H9 (cell line): ENCODE measurements around the gene HERC3. TPM values are rescaled to one million over a fixed set of nuclear protein-coding genes. Genes with fewer than 3 reads are reported as not detected.

ENCODE experiments used
- DNase-seq: peaks from one replicate; pipeline ENCODE4 v3.0.0-alpha.2; 2017
- H2AFZ ChIP-seq: one replicate; pipeline ENCODE4 v1.6.1; 2013; ENCODE audit warnings: mild to moderate bottlenecking, low read length, control low read depth, moderate library complexity
- H2AK5ac ChIP-seq: 2 replicates; pipeline ENCODE4 v1.6.1; 2013; ENCODE audit warnings: low read length, control low read depth, mixed read lengths; ENCODE audit not compliant: insufficient read length
- H2BK120ac ChIP-seq: one replicate; pipeline ENCODE4 v1.6.1; 2013; ENCODE audit warnings: low read depth, mild to moderate bottlenecking, low read length, control low read depth, inconsistent platforms; ENCODE audit not compliant: poor library complexity, severe bottlenecking
- H2BK12ac ChIP-seq: 2 replicates; pipeline ENCODE4 v1.6.1; 2013; ENCODE audit warnings: low read length, control low read depth, mixed read lengths, low read depth; ENCODE audit not compliant: insufficient read length
- H2BK15ac ChIP-seq: 2 replicates; pipeline ENCODE4 v1.6.1; 2013; ENCODE audit warnings: low read depth, low read length, control low read depth
- H2BK20ac ChIP-seq: one replicate; pipeline ENCODE4 v1.6.1; 2013; ENCODE audit warnings: low read depth, mild to moderate bottlenecking, low read length, control low read depth, inconsistent platforms; ENCODE audit not compliant: poor library complexity, severe bottlenecking
- H2BK5ac ChIP-seq: 2 replicates; pipeline ENCODE4 v1.6.1; 2013; ENCODE audit warnings: low read length, control low read depth, mixed read lengths; ENCODE audit not compliant: insufficient read length
- H3K14ac ChIP-seq: 2 replicates; pipeline ENCODE4 v1.6.1; 2013; ENCODE audit warnings: low read length, control low read depth; ENCODE audit not compliant: insufficient read depth
- H3K18ac ChIP-seq: 2 replicates; pipeline ENCODE4 v1.6.1; 2013; ENCODE audit warnings: low read depth, mild to moderate bottlenecking, mixed read lengths, low read length, control low read depth; ENCODE audit not compliant: insufficient read length
- H3K23ac ChIP-seq: 2 replicates; pipeline ENCODE4 v1.6.1; 2013; ENCODE audit warnings: low read length, control low read depth, mixed read lengths, low read depth; ENCODE audit not compliant: insufficient read length
- H3K23me2 ChIP-seq: 2 replicates; pipeline ENCODE4 v1.6.1; 2013; ENCODE audit warnings: low read depth, mild to moderate bottlenecking, mixed read lengths, low read length, control low read depth; ENCODE audit not compliant: insufficient read length, poor library complexity, severe bottlenecking
- H3K27ac ChIP-seq: 2 replicates; pipeline ENCODE4 v1.5.1; 2013; ENCODE audit warnings: low read length, control low read depth, mixed read lengths, low read depth; ENCODE audit not compliant: insufficient read length
- H3K27me3 ChIP-seq: 2 replicates; pipeline ENCODE4 v1.6.1; 2013; ENCODE audit warnings: low read length, control low read depth, inconsistent platforms; ENCODE audit not compliant: insufficient read depth
- H3K4ac ChIP-seq: 2 replicates; pipeline ENCODE4 v1.6.1; 2013; ENCODE audit warnings: low read depth, mild to moderate bottlenecking, control low read depth, inconsistent platforms, low read length, moderate library complexity
- H3K4me1 ChIP-seq: 2 replicates; pipeline ENCODE4 v1.6.1; 2013; ENCODE audit warnings: low read length, control low read depth, inconsistent platforms; ENCODE audit not compliant: insufficient read depth
- H3K4me2 ChIP-seq: 2 replicates; pipeline ENCODE4 v1.6.1; 2013; ENCODE audit warnings: low read length, control low read depth, mixed read lengths; ENCODE audit not compliant: insufficient read length, insufficient read depth
- H3K56ac ChIP-seq: 2 replicates; pipeline ENCODE4 v1.6.1; 2013; ENCODE audit warnings: low read depth, mild to moderate bottlenecking, mixed read lengths, low read length, control low read depth; ENCODE audit not compliant: insufficient read length
- H3K79me1 ChIP-seq: 2 replicates; pipeline ENCODE4 v1.6.1; 2013; ENCODE audit warnings: low read depth, mild to moderate bottlenecking, moderate library complexity, low read length, control low read depth, inconsistent platforms; ENCODE audit not compliant: insufficient read depth, poor library complexity, severe bottlenecking
- H3K79me2 ChIP-seq: 2 replicates; pipeline ENCODE4 v1.6.1; 2013; ENCODE audit warnings: low read length, control low read depth, inconsistent platforms; ENCODE audit not compliant: insufficient read depth
- H3K9ac ChIP-seq: 2 replicates; pipeline ENCODE4 v1.6.1; 2013; ENCODE audit warnings: low read length, control low read depth, mixed read lengths; ENCODE audit not compliant: insufficient read length; ENCODE audit errors: extremely low read depth
- H3K9me3 ChIP-seq: one replicate; pipeline ENCODE4 v1.6.1; 2013; ENCODE audit warnings: low read depth, low read length, inconsistent platforms; ENCODE audit not compliant: control insufficient read depth
- H3T11ph ChIP-seq: one replicate; pipeline ENCODE4 v1.6.1; 2013; ENCODE audit warnings: mild to moderate bottlenecking, low read length, control low read depth, inconsistent platforms
- H4K20me1 ChIP-seq: one replicate; pipeline ENCODE4 v1.6.1; 2013; ENCODE audit not compliant: control insufficient read depth, insufficient read length, insufficient read depth
- H4K5ac ChIP-seq: 2 replicates; pipeline ENCODE4 v1.6.1; 2013; ENCODE audit warnings: low read depth, mild to moderate bottlenecking, mixed read lengths, low read length, control low read depth; ENCODE audit not compliant: insufficient read length
- H4K8ac ChIP-seq: replicated peaks from 2 replicates; pipeline ENCODE4 v1.6.1; 2013; ENCODE audit warnings: low read length, control low read depth, mixed read lengths, low read depth; ENCODE audit not compliant: insufficient read length
- H4K91ac ChIP-seq: 2 replicates; pipeline ENCODE4 v1.6.1; 2013; ENCODE audit warnings: low read depth, mild to moderate bottlenecking, moderate library complexity, mixed read lengths, low read length, control low read depth; ENCODE audit not compliant: insufficient read length
- H3K27ac Mint-ChIP-seq, 3 experiments: 2 replicates in 2 of 3; 3 replicates in 1 of 3; pipeline ENCODE4 v1.8.0; 2020 to 2021; ENCODE audit warnings: mixed read lengths in 3 of 3, mild to moderate bottlenecking in 1 of 3, moderate library complexity in 1 of 3
- H3K27me3 Mint-ChIP-seq: 2 replicates; pipeline ENCODE4 v1.8.0; 2021; ENCODE audit warnings: low read depth, mild to moderate bottlenecking, moderate library complexity, mixed read lengths
- H3K36me3 Mint-ChIP-seq, 3 experiments: 2 replicates in 2 of 3; 3 replicates in 1 of 3; pipeline ENCODE4 v1.8.0; 2020 to 2021; ENCODE audit warnings: low read depth in 3 of 3, mixed read lengths in 3 of 3; ENCODE audit not compliant: insufficient read depth in 1 of 3
- H3K4me1 Mint-ChIP-seq, 2 experiments: 2 replicates each; pipeline ENCODE4 v1.8.0; 2020; ENCODE audit warnings: mixed read lengths in 2 of 2
- H3K4me3 Mint-ChIP-seq, 2 experiments: 2 replicates in 1 of 2; 3 replicates in 1 of 2; pipeline ENCODE4 v1.8.0; 2020 to 2021; ENCODE audit warnings: mild to moderate bottlenecking in 2 of 2, mixed read lengths in 2 of 2, moderate library complexity in 1 of 2
- H3K9me3 Mint-ChIP-seq, 2 experiments: 2 replicates in 1 of 2; 3 replicates in 1 of 2; pipeline ENCODE4 v1.8.0; 2020; ENCODE audit warnings: mild to moderate bottlenecking in 2 of 2, mixed read lengths in 2 of 2, moderate library complexity in 1 of 2
- CTCF ChIP-seq: fragments of 200-600 bp; sonication (generic); conservative IDR thresholded peaks from 3 replicates; pipeline ENCODE4 v1.8.0; 2021; ENCODE audit warnings: antibody characterized with exemption, mild to moderate bottlenecking
- WGBS: extraction: QIAGEN DNeasy Blood & Tissue Kit; methylation state at CpG from one replicate; pipeline ENCODE4 v1.1.7; 2013; ENCODE audit warnings: missing lambda C conversion rate, low lambda C conversion rate, mixed read lengths; ENCODE audit not compliant: insufficient read length; ENCODE audit errors: extremely low coverage; 5-methylcytosine and 5-hydroxymethylcytosine counted together
- total RNA-seq: library from RNA; stranded (reverse); gene quantifications from 2 replicates; pipeline ENCODE4 v1.2.1, GENCODE V29; 2021

Gene HERC3
- total RNA-seq, 1 experiment from 2014 or later = 2.9 TPM

DNA sequence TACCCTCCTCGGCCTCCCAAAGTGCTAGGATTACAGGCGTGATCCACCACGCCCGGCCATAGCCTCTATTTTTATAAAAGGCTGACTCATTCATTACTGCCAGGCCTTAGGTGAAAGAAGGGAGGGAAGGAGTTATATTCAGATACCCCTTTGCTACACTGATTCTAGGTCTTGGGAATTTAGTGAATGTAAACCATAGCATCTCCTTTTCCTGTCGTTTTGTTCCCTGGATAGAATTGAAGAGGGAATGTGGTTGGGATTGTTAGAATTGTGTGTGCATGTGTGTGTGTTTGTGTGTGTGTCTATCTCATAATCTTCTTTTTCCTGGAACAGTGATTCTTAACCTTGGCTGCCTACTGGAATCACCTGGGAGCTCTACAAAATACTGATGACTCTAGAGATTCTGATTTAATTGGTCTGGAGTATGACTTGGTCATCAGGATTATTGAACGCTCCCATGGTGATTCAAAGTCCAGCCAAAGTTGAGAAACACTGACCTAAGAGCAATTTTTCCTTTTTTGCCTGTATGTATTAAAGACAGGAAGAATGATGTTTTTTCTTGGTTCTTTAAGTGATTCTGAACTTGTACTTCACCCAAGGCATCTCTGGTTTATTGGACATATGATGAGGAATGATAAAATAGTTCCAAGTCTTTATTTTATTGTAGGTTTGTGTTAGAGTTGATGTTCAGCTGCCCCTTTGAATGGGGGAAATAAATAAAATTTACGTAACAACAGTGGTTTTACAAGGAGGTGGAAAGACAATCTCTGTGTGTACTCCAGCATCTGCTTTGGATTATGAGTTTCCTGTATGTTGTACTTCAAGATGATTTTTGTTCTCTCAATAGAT is 68.4 kb downstream of the HERC3 start:
- H4K8ac ChIP-seq = no peak overlapping the region
- no peaks in the 10 kb centered on the region for H3K79me2 ChIP-seq
- no CpG with 5 or more reads among the region's 7 CpGs for WGBS
- H3K9ac ChIP-seq = no peak overlapping the region
- no peaks in the 10 kb centered on the region for H4K20me1 ChIP-seq
- no peak overlapping the region for H2BK20ac ChIP-seq
- H3K23ac ChIP-seq = no peak overlapping the region
- Mint-ChIP-seq H3K27ac (peak overlapping the region in 1 of 3 experiments; percentile 7; a peak in 1 of 7 replicates), H3K4me3 (no peak overlapping the region), H3K9me3 (no peaks in the 10 kb centered on the region), H3K27me3 (no peaks in the 10 kb centered on the region), H3K4me1 (peaks cover 6 to 14% of the 10 kb centered on the region in 2 experiments), H3K36me3 (peaks cover 0 to 8% (median 6%) of the 10 kb centered on the region in 3 experiments; a peak in 3 of 7 replicates)
- no peak overlapping the region for H3K27ac ChIP-seq
- no peak overlapping the region for H3K18ac ChIP-seq
- H3K4ac ChIP-seq = no peak overlapping the region
- DNase-seq = no peak
- H2AK5ac ChIP-seq = no peak overlapping the region
- H3K23me2 ChIP-seq = no peaks in the 10 kb centered on the region
- H3K56ac ChIP-seq = no peak overlapping the region
- H2BK15ac ChIP-seq = no peak overlapping the region
- H3K79me1 ChIP-seq = no peaks in the 10 kb centered on the region
- no peak overlapping the region for H4K5ac ChIP-seq
- no peak overlapping the region for H2BK5ac ChIP-seq
- H2BK12ac ChIP-seq = no peak overlapping the region
- no peak for TF ChIP-seq CTCF
- H3K27me3 ChIP-seq = no peaks in the 10 kb centered on the region
- no peaks in the 10 kb centered on the region for H3K4me1 ChIP-seq
- no peak overlapping the region for H3K4me2 ChIP-seq
- H3T11ph ChIP-seq = no peak overlapping the region
- no peaks in the 10 kb centered on the region for H3K9me3 ChIP-seq
- no peak overlapping the region for H4K91ac ChIP-seq
- H3K14ac ChIP-seq = no peak overlapping the region
- H2AFZ ChIP-seq = no peak overlapping the region
- H2BK120ac ChIP-seq = no peak overlapping the region
